Transverse colon (tissue), 4 donors: Measurements from ENCODE around the gene GLYR1. TPM values are rescaled to one million over a fixed set of nuclear protein-coding genes. Genes with fewer than 3 reads are reported as not detected.

ENCODE experiments used
- DNase-seq: peaks from one replicate; pipeline ENCODE4 v3.0.0-alpha.2; 2019
- H3K27ac ChIP-seq, 4 donors: fragments of 200-600 bp; sonication (generic); 2 replicates each; pipeline ENCODE4 v1.5.1; 2016 to 2018; ENCODE audit warnings: inconsistent platforms in 4 of 4
- H3K27me3 ChIP-seq: fragments of 200-600 bp; sonication (generic); 2 replicates; pipeline ENCODE4 v1.5.1; 2017; ENCODE audit warnings: inconsistent platforms
- H3K36me3 ChIP-seq, 4 donors: fragments of 200-600 bp; sonication (generic); 2 replicates each; pipeline ENCODE4 v1.5.1; 2017 to 2019; ENCODE audit warnings: inconsistent platforms in 4 of 4
- H3K4me1 ChIP-seq, 4 donors: fragments of 200-600 bp; sonication (generic); 2 replicates each; pipeline ENCODE4 v1.5.1; 2017 to 2020; ENCODE audit warnings: inconsistent platforms in 4 of 4
- H3K4me3 ChIP-seq, 4 donors: fragments of 200-600 bp; sonication (generic); 1 replicate in 1 of 4; 2 replicates in 3 of 4; pipeline versions ENCODE4 v1.5.1 to v1.6.1; 2017 to 2019; ENCODE audit warnings: inconsistent platforms in 4 of 4
- H3K9me3 ChIP-seq, 2 donors: fragments of 200-600 bp; sonication (generic); 2 replicates each; pipeline ENCODE4 v1.5.1; 2017 to 2019; ENCODE audit warnings: inconsistent platforms in 2 of 2
- EP300 ChIP-seq: sonication (generic); formaldehyde crosslinking; IDR thresholded peaks from one replicate; pipeline ENCODE4 v1.6.1; 2017; ENCODE audit warnings: antibody characterized with exemption, low read depth
- POLR2A ChIP-seq: fragments of 450-650 bp; IDR thresholded peaks from one replicate; pipeline ENCODE4 v1.6.1; 2016; ENCODE audit warnings: antibody characterized with exemption, mild to moderate bottlenecking, moderate library complexity
- POLR2AphosphoS5 ChIP-seq, 3 donors: sonication (generic); formaldehyde crosslinking; IDR thresholded peaks; one replicate each; pipeline ENCODE4 v1.6.1; 2016; ENCODE audit warnings: antibody characterized with exemption in 3 of 3
- WGBS, 2 donors: methylation state at CpG; one replicate each; pipeline ENCODE4 v1.1.5; 2018; ENCODE audit warnings: low coverage in 1 of 2; 5-methylcytosine and 5-hydroxymethylcytosine counted together
- in situ Hi-C, 4 donors: fragments of 200-750 bp; cut with MboI; loops; one replicate each; pipeline versions ENCODE4 v1.15.0 to v1.15.1; 2017; ENCODE audit warnings: low sequenced_read_pairs in 3 of 4, low pct_ligation_motif_present in 1 of 4, low pct_unique_long_range_greater_than_20kb in 1 of 4
- intact Hi-C: fragments of 100-400 bp; cut with DNase I; formaldehyde crosslinking; loops from one replicate; pipeline ENCODE4 v1.15.1; 2023; ENCODE audit warnings: low total_unique reads
- total RNA-seq, 4 donors: library from RNA; depleted of rRNA; stranded (reverse); fragments of >200 nt; gene quantifications; one replicate each; pipeline ENCODE4 v1.1.0, GENCODE V29; 2016
- TF ChIP-seq, protein P1 (sequence below), 5 experiments: fragments of 200-600 bp in 3 of 5; fragments of 450-650 bp in 2 of 5; sonication (generic) in 3 of 5; IDR thresholded peaks; 1 replicate in 2 of 5; 2 replicates in 3 of 5; pipeline ENCODE4 v1.5.1; 2016 to 2017; ENCODE audit warnings: antibody characterized with exemption in 5 of 5, inconsistent platforms in 3 of 5, mild to moderate bottlenecking in 2 of 5, moderate library complexity in 1 of 5

The GLYR1 gene
- total RNA-seq, 4 donors from 2014 or later = 50.2 to 88.4 (median 74.0) TPM

DNA sequence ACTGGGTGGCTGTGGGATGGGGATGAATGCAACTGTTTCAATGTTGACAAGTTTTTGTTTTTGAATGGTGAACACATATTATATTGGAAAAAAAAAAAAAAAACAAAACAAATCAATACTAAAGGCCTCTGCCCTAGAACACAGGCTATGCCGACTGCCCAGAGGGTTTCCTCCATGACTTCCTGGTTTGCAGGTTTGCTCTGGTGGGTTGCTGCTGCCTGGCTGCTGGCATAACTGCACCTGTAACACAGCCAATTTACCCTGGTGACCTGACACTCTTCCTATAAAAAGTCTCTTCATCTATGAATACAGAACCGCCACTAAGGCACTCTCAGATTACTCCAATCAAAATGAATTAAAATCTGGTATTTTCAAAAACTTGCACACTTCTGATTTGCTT, 10.4 kb downstream of the GLYR1 start:
- WGBS, 2 donors = 86 to 100% methylated on average over 1 to 2 of the region's 2 CpGs
- peaks cover 4 to 32% (median 16%) of the 10 kb centered on the region in 4 donors for H3K4me1 ChIP-seq
- no peaks in the 10 kb centered on the region for H3K27me3 ChIP-seq
- H3K27ac ChIP-seq = no peak overlapping the region
- H3K9me3 ChIP-seq = no peaks in the 10 kb centered on the region
- intact Hi-C loops (no loop called here), in situ Hi-C loops (no loop called here)
- H3K4me3 ChIP-seq = no peak overlapping the region
- H3K36me3 ChIP-seq = peaks cover 0 to 34% (median 18%) of the 10 kb centered on the region in 4 donors
- no peak for TF ChIP-seq EP300
- TF ChIP-seq, protein P1, sequence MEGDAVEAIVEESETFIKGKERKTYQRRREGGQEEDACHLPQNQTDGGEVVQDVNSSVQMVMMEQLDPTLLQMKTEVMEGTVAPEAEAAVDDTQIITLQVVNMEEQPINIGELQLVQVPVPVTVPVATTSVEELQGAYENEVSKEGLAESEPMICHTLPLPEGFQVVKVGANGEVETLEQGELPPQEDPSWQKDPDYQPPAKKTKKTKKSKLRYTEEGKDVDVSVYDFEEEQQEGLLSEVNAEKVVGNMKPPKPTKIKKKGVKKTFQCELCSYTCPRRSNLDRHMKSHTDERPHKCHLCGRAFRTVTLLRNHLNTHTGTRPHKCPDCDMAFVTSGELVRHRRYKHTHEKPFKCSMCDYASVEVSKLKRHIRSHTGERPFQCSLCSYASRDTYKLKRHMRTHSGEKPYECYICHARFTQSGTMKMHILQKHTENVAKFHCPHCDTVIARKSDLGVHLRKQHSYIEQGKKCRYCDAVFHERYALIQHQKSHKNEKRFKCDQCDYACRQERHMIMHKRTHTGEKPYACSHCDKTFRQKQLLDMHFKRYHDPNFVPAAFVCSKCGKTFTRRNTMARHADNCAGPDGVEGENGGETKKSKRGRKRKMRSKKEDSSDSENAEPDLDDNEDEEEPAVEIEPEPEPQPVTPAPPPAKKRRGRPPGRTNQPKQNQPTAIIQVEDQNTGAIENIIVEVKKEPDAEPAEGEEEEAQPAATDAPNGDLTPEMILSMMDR (IDR thresholded peaks at IDR 0.05) = no peak
- no peak for DNase-seq

DNA sequence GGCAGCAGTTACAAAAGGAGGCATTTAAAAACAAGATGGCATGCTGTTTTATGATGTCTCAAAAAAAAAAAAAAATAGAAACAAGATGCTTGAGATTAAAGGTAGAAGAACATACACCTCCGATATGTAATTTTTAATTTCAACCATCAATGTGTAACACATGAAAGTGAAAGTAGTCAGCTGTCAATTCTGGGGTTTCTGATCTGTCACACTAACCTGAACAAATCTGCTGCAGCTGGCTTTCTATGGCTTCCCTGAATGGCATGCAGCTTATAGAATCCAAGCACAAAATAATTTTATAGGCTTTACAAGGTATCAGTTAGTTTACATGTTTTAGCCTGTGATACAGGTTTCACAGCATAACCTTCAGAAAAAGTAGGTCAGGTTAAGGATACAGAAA, 13.5 kb downstream of the GLYR1 start:
- in situ Hi-C loops (no loop called here), intact Hi-C loops (no loop called here)
- H3K4me3 ChIP-seq = no peak overlapping the region
- peaks cover 4 to 48% (median 26%) of the 10 kb centered on the region in 4 donors for H3K4me1 ChIP-seq
- 59% methylated on average over 1 of the region's 1 CpG; no CpG with 5 or more reads in 1 of the 2 donors for WGBS, 2 donors
- no peak for DNase-seq
- H3K27ac ChIP-seq = peak overlapping the region; percentile 12 to 69 (median 63)
- H3K9me3 ChIP-seq = no peaks in the 10 kb centered on the region
- no peaks in the 10 kb centered on the region for H3K27me3 ChIP-seq
- H3K36me3 ChIP-seq = peaks cover 0 to 46% (median 22%) of the 10 kb centered on the region in 4 donors
- no peak for TF ChIP-seq POLR2A
- TF ChIP-seq, protein P1 (IDR thresholded peaks at IDR 0.05) = no peak
- no peak for TF ChIP-seq EP300
- TF ChIP-seq POLR2AphosphoS5 (IDR thresholded peaks at IDR 0.05) = no peak

DNA sequence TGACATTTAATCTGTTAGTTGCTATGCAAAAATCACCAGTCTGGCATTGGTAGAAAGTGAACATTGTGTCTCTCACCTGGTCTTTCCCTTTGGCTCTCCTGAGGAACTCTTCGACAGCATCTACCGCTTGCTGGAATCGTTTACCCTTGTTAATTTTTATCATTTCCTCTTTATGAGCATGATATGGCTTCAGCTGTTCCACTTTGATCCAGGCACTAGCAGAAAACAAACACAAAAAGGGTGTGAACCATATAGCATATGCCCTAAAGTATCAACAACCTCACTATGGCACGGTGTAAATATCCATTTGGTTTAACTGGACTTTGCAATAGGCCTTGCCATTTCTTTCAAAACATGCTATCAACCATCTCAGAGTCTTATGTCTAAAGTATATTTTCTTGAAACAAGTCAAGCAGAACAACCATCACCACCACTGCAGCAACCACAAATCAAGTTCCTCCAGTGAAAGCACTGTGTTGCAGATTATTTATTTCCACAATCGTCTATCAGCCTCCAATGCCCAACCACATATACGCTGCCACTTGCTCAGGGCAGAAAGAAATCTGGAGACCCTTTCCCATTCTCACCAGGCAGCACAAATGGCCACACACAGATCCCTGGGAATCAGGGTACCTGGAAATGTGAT, 14.3 kb downstream of the GLYR1 start:
- Histone ChIP-seq H3K4me3 (no peak overlapping the region), H3K36me3 (peaks cover 0 to 48% (median 22%) of the 10 kb centered on the region in 4 donors), H3K9me3 (no peaks in the 10 kb centered on the region), H3K27me3 (no peaks in the 10 kb centered on the region), H3K4me1 (peaks cover 4 to 56% (median 29%) of the 10 kb centered on the region in 4 donors), H3K27ac (peak overlapping the region; percentile 49 to 69 (median 63))
- in situ Hi-C loops (no loop called here), intact Hi-C loops (no loop called here)
- no peak for DNase-seq
- WGBS, 2 donors = 48 to 63% methylated on average over 5 to 6 of the region's 6 CpGs
- TF ChIP-seq POLR2AphosphoS5 (IDR thresholded peaks at IDR 0.05) = peak in 2 of 3 donors; percentile 31 to 42
- TF ChIP-seq, protein P1 (IDR thresholded peaks at IDR 0.05) = no peak

DNA sequence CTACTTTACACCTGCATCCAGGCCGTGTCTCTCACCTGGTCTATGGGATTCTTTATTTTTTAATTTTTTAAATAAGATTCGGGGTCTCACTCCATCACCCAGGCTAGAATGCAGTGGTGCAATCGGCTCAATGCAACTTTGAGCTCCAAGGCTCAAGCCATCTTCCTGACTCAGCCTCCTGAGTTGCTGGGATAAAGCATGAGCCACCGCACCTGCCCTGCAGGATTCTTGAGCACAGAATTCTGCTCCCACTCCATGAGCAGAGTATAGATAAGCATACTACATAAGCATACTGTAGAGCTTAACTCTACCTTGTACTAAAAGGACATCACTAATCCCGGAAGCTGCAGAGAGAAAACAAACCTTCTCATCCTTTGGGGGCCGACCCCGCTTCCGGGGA, 15.5 kb downstream of the GLYR1 start:
- no peaks in the 10 kb centered on the region for H3K27me3 ChIP-seq
- H3K4me1 ChIP-seq = peaks cover 4 to 65% (median 30%) of the 10 kb centered on the region in 4 donors
- H3K9me3 ChIP-seq = no peaks in the 10 kb centered on the region
- TF ChIP-seq POLR2A (no peak), POLR2AphosphoS5 (IDR thresholded peaks at IDR 0.05) (no peak), EP300 (no peak)
- intact Hi-C loops (no loop called here), in situ Hi-C loops (no loop called here)
- peaks cover 0 to 54% (median 22%) of the 10 kb centered on the region in 4 donors for H3K36me3 ChIP-seq
- WGBS, 2 donors = 89 to 98% methylated on average over 3 to 8 of the region's 8 CpGs
- no peak overlapping the region for H3K27ac ChIP-seq
- no peak for DNase-seq
- H3K4me3 ChIP-seq = no peak overlapping the region
